GM23248 (cell line): ENCODE measurements around the gene DST. TPM values are rescaled to one million over a fixed set of nuclear protein-coding genes. Genes with fewer than 3 reads are reported as not detected.

Source experiments
- DNase-seq: peaks from one replicate; pipeline ENCODE4 v3.0.0-alpha.2; 2015
- H2AFZ ChIP-seq: fragments of 200-600 bp; sonication (generic); 2 replicates; pipeline ENCODE4 v1.6.1; 2016; ENCODE audit warnings: antibody characterized with exemption
- H3F3A ChIP-seq: fragments of 200-600 bp; sonication (generic); 2 replicates; pipeline ENCODE4 v1.6.1; 2016; ENCODE audit warnings: mild to moderate bottlenecking, antibody characterized with exemption, mixed run types; ENCODE audit not compliant: insufficient read depth
- H3K27ac ChIP-seq: fragments of 200-600 bp; sonication (generic); 2 replicates; pipeline ENCODE4 v1.5.1; 2016; ENCODE audit warnings: mild to moderate bottlenecking
- H3K27me3 ChIP-seq: fragments of 200-600 bp; sonication (generic); replicated peaks from 2 replicates; pipeline ENCODE4 v1.6.1; 2016; ENCODE audit warnings: mild to moderate bottlenecking; ENCODE audit not compliant: insufficient read depth
- H3K36me3 ChIP-seq: fragments of 200-600 bp; sonication (generic); 2 replicates; pipeline ENCODE4 v1.6.1; 2016; ENCODE audit warnings: low read depth, mild to moderate bottlenecking
- H3K4me1 ChIP-seq: fragments of 200-600 bp; sonication (generic); 2 replicates; pipeline ENCODE4 v1.6.1; 2016; ENCODE audit warnings: mild to moderate bottlenecking; ENCODE audit not compliant: insufficient read depth
- H3K4me2 ChIP-seq: fragments of 200-600 bp; sonication (generic); one replicate; pipeline ENCODE4 v1.6.1; 2016; ENCODE audit warnings: mild to moderate bottlenecking; ENCODE audit not compliant: unreplicated experiment
- H3K4me3 ChIP-seq: fragments of 200-600 bp; sonication (generic); 2 replicates; pipeline ENCODE4 v1.5.1; 2016; ENCODE audit warnings: mild to moderate bottlenecking
- H3K79me2 ChIP-seq: fragments of 200-600 bp; sonication (generic); 2 replicates; pipeline ENCODE4 v1.6.1; 2016; ENCODE audit warnings: mild to moderate bottlenecking; ENCODE audit not compliant: insufficient read depth
- H3K9ac ChIP-seq: fragments of 200-600 bp; sonication (generic); 2 replicates; pipeline ENCODE4 v1.6.1; 2016; ENCODE audit warnings: mild to moderate bottlenecking
- H3K9me2 ChIP-seq: fragments of 200-600 bp; sonication (generic); 2 replicates; pipeline ENCODE4 v1.6.1; 2016; ENCODE audit warnings: mixed run types, mild to moderate bottlenecking, moderate library complexity; ENCODE audit not compliant: insufficient read depth
- H3K9me3 ChIP-seq: fragments of 200-600 bp; sonication (generic); one replicate; pipeline ENCODE4 v1.6.1; 2017; ENCODE audit warnings: low read depth
- H4K20me1 ChIP-seq: fragments of 200-600 bp; sonication (generic); 2 replicates; pipeline ENCODE4 v1.6.0; 2016; ENCODE audit not compliant: insufficient read depth
- EZH2 ChIP-seq: fragments of 200-600 bp; sonication (generic); IDR thresholded peaks from 2 replicates; pipeline ENCODE4 v1.6.1; 2018; ENCODE audit warnings: antibody characterized with exemption, mild to moderate bottlenecking; ENCODE audit not compliant: insufficient read depth, poor library complexity, severe bottlenecking
- EZH2phosphoT487 ChIP-seq: fragments of 200-600 bp; sonication (generic); IDR thresholded peaks from 2 replicates; pipeline ENCODE4 v1.6.1; 2018; ENCODE audit warnings: antibody characterized with exemption, moderate library complexity, mild to moderate bottlenecking, low read depth; ENCODE audit not compliant: insufficient read depth
- WGBS, 2 experiments: methylation state at CpG; one replicate each; pipeline ENCODE4 v1.1.6; 2015 to 2017; ENCODE audit warnings: low lambda C conversion rate in 2 of 2, low coverage in 1 of 2; ENCODE audit errors: missing lambda C conversion rate in 2 of 2; 5-methylcytosine and 5-hydroxymethylcytosine counted together
- in situ Hi-C: fragments of 300-500 bp; cut with MboI; formaldehyde crosslinking; loops from 2 replicates; pipeline ENCODE4 v1.15.0; 2020
- polyA plus RNA-seq: library from polyadenylated mRNA; unstranded; fragments of >200 nt; fragmentation: Nextera tagmentation; extraction: Ambion mirVana; gene quantifications from 2 replicates; pipeline ENCODE4 v1.2.1, GENCODE V29; 2016
- total RNA-seq: library from RNA; depleted of rRNA; stranded (reverse); fragments of >200 nt; shearing (Covaris generic); gene quantifications from 2 replicates; pipeline ENCODE4 v1.2.3, GENCODE V29; 2014

The DST gene
- total and polyA plus RNA-seq, 2 experiments from 2014 or later, result 181 to 322 TPM

DNA sequence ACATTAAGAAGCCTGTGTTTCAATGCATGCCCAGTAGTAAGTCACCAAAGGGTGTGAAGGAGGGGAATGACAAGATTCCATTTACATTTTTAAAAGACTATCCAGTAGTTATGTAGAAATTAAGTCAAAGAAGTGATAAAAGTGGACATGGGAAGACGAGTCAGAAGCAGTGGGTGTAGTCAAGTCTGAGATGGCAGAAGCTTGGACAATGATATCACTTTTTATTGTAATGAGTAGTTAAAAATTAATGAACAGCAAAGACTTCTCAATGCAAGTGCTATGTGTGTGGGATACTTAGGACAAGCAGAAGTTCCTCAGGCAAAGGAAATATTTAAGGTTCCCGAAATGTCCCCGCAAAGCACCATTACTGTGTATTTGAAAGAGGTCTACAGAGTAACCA, 156.0 kb downstream of the DST start:
- Histone ChIP-seq H3K9ac (no peak overlapping the region), H3K9me2 (no peaks in the 10 kb centered on the region), H3K27me3 (no peaks in the 10 kb centered on the region), H3F3A (peaks cover 81% of the 10 kb centered on the region), H3K4me3 (no peak overlapping the region), H3K4me2 (no peak overlapping the region), H3K79me2 (0 out of 2 replicates have a peak, but pooled peaks cover 27% of the 10 kb centered on the region), H3K4me1 (peaks cover 45% of the 10 kb centered on the region), H3K9me3 (no peaks in the 10 kb centered on the region), H4K20me1 (peaks cover 4% of the 10 kb centered on the region; the same call in 1 of the 2 replicates), H2AFZ (no peak overlapping the region), H3K27ac (no peak overlapping the region), H3K36me3 (peaks cover 69% of the 10 kb centered on the region)
- TF ChIP-seq EZH2, result no peak
- no peak for TF ChIP-seq EZH2phosphoT487
- 88% methylated on average over 3 of the region's 3 CpGs for WGBS, 2 experiments
- peak; percentile 34 for DNase-seq
- in situ Hi-C loops, result no loop called here

DNA sequence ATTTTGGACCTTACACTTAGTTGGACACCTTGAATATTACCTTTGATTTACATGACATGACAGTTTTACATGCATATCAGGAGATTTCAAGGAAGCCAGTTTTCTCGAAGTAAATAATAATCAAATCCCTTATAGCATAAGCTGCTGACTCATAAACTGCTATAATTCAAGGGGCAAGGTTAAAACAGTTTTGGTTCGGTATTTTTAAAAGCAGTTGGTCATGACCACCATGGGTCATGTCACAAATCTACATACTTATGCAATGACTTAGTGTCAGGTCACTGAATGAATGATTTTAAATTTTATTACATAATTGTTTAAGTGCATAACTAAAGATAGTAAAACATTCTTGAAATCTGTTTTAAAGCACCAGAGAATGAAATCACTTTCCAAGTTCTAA, 158.0 kb downstream of the DST start:
- WGBS, 2 experiments, result 1 to 5% methylated on average over 2 of the region's 2 CpGs
- H3K36me3 ChIP-seq, result peaks cover 75% of the 10 kb centered on the region
- peak; percentile 68 for DNase-seq
- peak overlapping the region; percentile 62 for H3K27ac ChIP-seq
- TF ChIP-seq EZH2 (no peak), EZH2phosphoT487 (no peak)
- peak overlapping the region; percentile 31 for H3K4me2 ChIP-seq
- H3K4me1 ChIP-seq, result peaks cover 29% of the 10 kb centered on the region
- H3K4me3 ChIP-seq, result no peak overlapping the region
- H3K27me3 ChIP-seq, result no peaks in the 10 kb centered on the region
- H3F3A ChIP-seq, result peaks cover 67% of the 10 kb centered on the region
- H3K9ac ChIP-seq, result no peak overlapping the region
- H3K9me3 ChIP-seq, result no peaks in the 10 kb centered on the region
- no peaks in the 10 kb centered on the region for H3K9me2 ChIP-seq
- no peak overlapping the region for H2AFZ ChIP-seq
- in situ Hi-C loops, result no loop called here
- H4K20me1 ChIP-seq, result no peaks in the 10 kb centered on the region; the same call in 1 of the 2 replicates
- H3K79me2 ChIP-seq, result peaks cover 20% of the 10 kb centered on the region

DNA sequence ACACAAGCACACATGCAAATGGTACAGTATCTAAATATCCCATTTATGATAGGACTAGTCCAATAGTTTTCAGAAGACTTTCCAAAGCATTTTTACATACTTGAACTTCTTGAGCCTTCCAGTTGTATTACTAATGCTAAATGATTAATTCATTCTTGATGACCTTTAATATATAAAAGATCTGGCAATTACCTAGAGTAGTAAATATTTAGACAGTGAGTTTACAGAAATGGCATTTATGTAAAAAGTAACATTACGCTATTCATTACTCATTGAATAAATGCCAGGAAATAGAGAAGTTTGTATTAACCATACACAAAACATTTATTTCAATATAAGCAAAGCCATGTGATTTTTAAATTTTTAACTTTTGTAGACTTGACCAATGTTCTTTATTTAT, 158.8 kb downstream of the DST start:
- peaks cover 67% of the 10 kb centered on the region for H3F3A ChIP-seq
- H2AFZ ChIP-seq, result no peak overlapping the region
- peak overlapping the region; percentile 62 for H3K27ac ChIP-seq
- H3K9me3 ChIP-seq, result no peaks in the 10 kb centered on the region
- 4% methylated on average over 1 of the region's 1 CpG for WGBS, 2 experiments
- peaks cover 75% of the 10 kb centered on the region for H3K36me3 ChIP-seq
- no peak overlapping the region for H3K4me3 ChIP-seq
- H3K9ac ChIP-seq, result no peak overlapping the region
- in situ Hi-C loops, result no loop called here
- no peaks in the 10 kb centered on the region; the same call in 1 of the 2 replicates for H4K20me1 ChIP-seq
- peaks cover 29% of the 10 kb centered on the region for H3K4me1 ChIP-seq
- peak; percentile 82 for DNase-seq
- peaks cover 20% of the 10 kb centered on the region for H3K79me2 ChIP-seq
- no peaks in the 10 kb centered on the region for H3K9me2 ChIP-seq
- peak overlapping the region; percentile 34 for H3K4me2 ChIP-seq
- H3K27me3 ChIP-seq, result no peaks in the 10 kb centered on the region
- TF ChIP-seq EZH2, result no peak
- TF ChIP-seq EZH2phosphoT487, result no peak

DNA sequence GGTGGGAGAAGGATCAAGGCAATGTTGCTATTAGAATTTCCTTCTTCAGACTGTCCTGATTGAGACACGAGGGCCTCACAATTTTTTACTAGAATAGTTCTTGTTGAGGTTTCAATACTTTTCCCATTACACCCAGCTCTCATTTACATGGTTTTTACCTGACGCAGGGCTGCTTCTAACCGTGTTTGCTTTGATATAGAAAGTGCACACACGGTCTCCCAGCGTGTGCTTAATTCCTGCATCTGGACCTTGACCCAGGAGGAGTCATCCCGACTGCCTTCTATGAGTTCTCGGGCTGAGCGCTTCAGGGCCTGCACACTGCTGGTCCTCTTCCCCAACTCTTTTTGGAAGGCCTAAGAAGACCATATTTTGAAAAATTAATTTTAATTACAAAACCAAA, 160.2 kb downstream of the DST start:
- H2AFZ ChIP-seq, result no peak overlapping the region
- H3K79me2 ChIP-seq, result peaks cover 29% of the 10 kb centered on the region
- in situ Hi-C loops, result no loop called here
- no peak for DNase-seq
- no peaks in the 10 kb centered on the region; the same call in 1 of the 2 replicates for H4K20me1 ChIP-seq
- no peaks in the 10 kb centered on the region for H3K27me3 ChIP-seq
- no peak overlapping the region for H3K27ac ChIP-seq
- TF ChIP-seq EZH2 (no peak), EZH2phosphoT487 (no peak)
- peaks cover 69% of the 10 kb centered on the region for H3F3A ChIP-seq
- peaks cover 70% of the 10 kb centered on the region for H3K36me3 ChIP-seq
- no peaks in the 10 kb centered on the region for H3K9me2 ChIP-seq
- no peak overlapping the region for H3K4me2 ChIP-seq
- H3K9ac ChIP-seq, result no peak overlapping the region
- peaks cover 29% of the 10 kb centered on the region for H3K4me1 ChIP-seq
- WGBS, 2 experiments, result 77 to 83% methylated on average over 8 of the region's 8 CpGs
- no peaks in the 10 kb centered on the region for H3K9me3 ChIP-seq
- no peak overlapping the region for H3K4me3 ChIP-seq

DNA sequence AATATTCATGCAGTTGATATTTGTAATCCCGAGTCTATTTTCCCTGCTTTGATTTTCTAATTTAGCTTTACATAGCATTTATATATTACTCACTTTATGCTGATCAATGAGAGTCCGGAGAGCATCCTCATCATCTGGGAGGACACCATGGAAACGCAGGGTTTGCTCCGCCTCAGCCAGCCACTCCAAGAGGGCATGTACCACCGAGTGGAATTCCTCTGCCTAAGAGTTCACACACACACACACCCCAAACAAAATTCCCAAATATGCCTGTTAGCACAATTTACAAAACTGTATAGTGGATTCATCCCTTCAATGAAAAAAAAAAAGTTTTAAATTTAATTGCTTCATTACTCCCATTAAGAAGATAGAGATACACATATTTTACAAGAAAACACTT, 160.7 kb downstream of the DST start:
- no peaks in the 10 kb centered on the region for H3K27me3 ChIP-seq
- no peak overlapping the region for H3K4me3 ChIP-seq
- TF ChIP-seq EZH2phosphoT487 (no peak), EZH2 (no peak)
- peaks cover 70% of the 10 kb centered on the region for H3K36me3 ChIP-seq
- 76 to 77% methylated on average over 5 of the region's 5 CpGs for WGBS, 2 experiments
- no peaks in the 10 kb centered on the region; the same call in 1 of the 2 replicates for H4K20me1 ChIP-seq
- no peak overlapping the region for H2AFZ ChIP-seq
- peaks cover 29% of the 10 kb centered on the region for H3K79me2 ChIP-seq
- H3K4me1 ChIP-seq, result peaks cover 29% of the 10 kb centered on the region
- no peaks in the 10 kb centered on the region for H3K9me3 ChIP-seq
- no peak for DNase-seq
- H3K9ac ChIP-seq, result no peak overlapping the region
- in situ Hi-C loops, result no loop called here
- peaks cover 63% of the 10 kb centered on the region for H3F3A ChIP-seq
- H3K4me2 ChIP-seq, result no peak overlapping the region
- H3K27ac ChIP-seq, result no peak overlapping the region
- no peaks in the 10 kb centered on the region for H3K9me2 ChIP-seq
